COR-L47 (cell line): ENCODE measurements around the gene GCLM.
A peak's percentile ranks its signal among the peaks of the same experiment; 100 is the strongest.
"Not testable (repeated sequence)": the region's sequence is repeated elsewhere in the genome, so short reads cannot be mapped to it uniquely, and the experiment has no call there.

Experiments
- DNase-seq: peaks from one replicate; lab custom pipeline; 2025; lab: John Stamatoyannopoulos, UW

Gene GCLM

GRCh38 chr1:93888900-93889299, 20.3 kb downstream of the GCLM start:
- no peak for DNase-seq

GRCh38 chr1:93882269-93882668, 27.0 kb downstream of the GCLM start:
- DNase-seq = no peak

- DNase-seq = no peak
Measured at GRCh38 chr1:93880731-93881130, 28.5 kb downstream of the GCLM start.

- DNase-seq = peak; percentile 86
Measured at GRCh38 chr1:93878889-93879586, 30.2 kb downstream of the GCLM start, which contains the start of gene DNTTIP2. TSS of gene DNTTIP2 (minus strand) at chr1:93879206. CDS start at chr1:93879148, 58 bp downstream.

- DNase-seq = no peak
Measured at GRCh38 chr1:93878501-93878888, 30.7 kb downstream of the GCLM start.

GRCh38 chr1:93877529-93877928, 31.7 kb downstream of the GCLM start:
- DNase-seq = no peak

- no peak for DNase-seq
Measured at GRCh38 chr1:93876244-93876643, 33.0 kb downstream of the GCLM start.

GRCh38 chr1:93874025-93874651, 35.1 kb downstream of the GCLM start:
- DNase-seq = no peak

GRCh38 chr1:93871366-93871765, 37.9 kb downstream of the GCLM start:
- no peak for DNase-seq

GRCh38 chr1:93869653-93870052, 39.6 kb downstream of the GCLM start:
- DNase-seq = no peak

GRCh38 chr1:93868492-93868891, 40.7 kb downstream of the GCLM start:
- DNase-seq = not testable (repeated sequence)

- DNase-seq = no peak
Measured at GRCh38 chr1:93865253-93865652, 44.0 kb downstream of the GCLM start.

- no peak for DNase-seq
Measured at GRCh38 chr1:93864175-93864574, 45.1 kb downstream of the GCLM start.

- not testable (repeated sequence) for DNase-seq
Measured at GRCh38 chr1:93857653-93858052, 51.6 kb downstream of the GCLM start.

GRCh38 chr1:93855983-93856382, 53.2 kb downstream of the GCLM start:
- not testable (repeated sequence) for DNase-seq

GRCh38 chr1:93853940-93854339, 55.3 kb downstream of the GCLM start:
- DNase-seq = no peak

- no peak for DNase-seq
Measured at GRCh38 chr1:93851878-93852277, 57.4 kb downstream of the GCLM start.

- no peak for DNase-seq
Measured at GRCh38 chr1:93851327-93851712, 57.9 kb downstream of the GCLM start.

- DNase-seq = peak; percentile 68
Measured at GRCh38 chr1:93850687-93851326, 58.4 kb downstream of the GCLM start.

- DNase-seq = no peak
Measured at GRCh38 chr1:93848350-93848883, 60.8 kb downstream of the GCLM start.

GRCh38 chr1:93847811-93848288, 61.4 kb downstream of the GCLM start:
- DNase-seq = peak; percentile 82

- peak; percentile 87 for DNase-seq
Measured at GRCh38 chr1:93846992-93847810, 62.0 kb downstream of the GCLM start.
